A673 (cell line): Measurements from ENCODE around the gene SLC25A19. TPM values are rescaled to one million over a fixed set of nuclear protein-coding genes. Genes with fewer than 3 reads are reported as not detected.
"Not testable (repeated sequence)": the region's sequence is repeated elsewhere in the genome, so short reads cannot be mapped to it uniquely, and the experiment has no call there.

ENCODE experiments used
- BruUV-seq: library from RNA; stranded (reverse); fragments of 400-500 nt; replicated peaks from 2 replicates; lab custom pipeline; 2021; lab: Mats Ljungman, UMichigan
- CTCF ChIA-PET: fragments of 300-600 bp; sonication (Branson Sonifier 250); formaldehyde crosslinking; loops from one replicate; lab custom pipeline; 2022; ENCODE audit warnings: antibody characterized with exemption; lab: Charles Lee
- POLR2A ChIA-PET: fragments of 300-600 bp; sonication (Branson Sonifier 250); formaldehyde crosslinking; loops from one replicate; lab custom pipeline; 2022; ENCODE audit warnings: antibody characterized with exemption; ENCODE audit not compliant: low non-redundant PET; lab: Charles Lee
- DNase-seq: peaks from one replicate; pipeline ENCODE4 v3.0.0-alpha.2; 2015; ENCODE audit warnings: low spot score
- H3K27ac ChIP-seq: fragments of 200-600 bp; sonication (generic); 2 replicates; pipeline ENCODE4 v1.5.1; 2016; ENCODE audit warnings: mixed run types, low read depth, mild to moderate bottlenecking, mixed read lengths, antibody characterized with exemption, low read length; ENCODE audit not compliant: poor library complexity, severe bottlenecking
- H3K27me3 ChIP-seq: fragments of 200-600 bp; sonication (generic); replicated peaks from 2 replicates; pipeline ENCODE4 v1.6.1; 2017; ENCODE audit warnings: mixed run types, low read depth, mild to moderate bottlenecking, mixed read lengths, antibody characterized with exemption, low read length; ENCODE audit not compliant: insufficient read depth, poor library complexity
- H3K36me3 ChIP-seq: fragments of 200-600 bp; sonication (generic); 2 replicates; pipeline ENCODE4 v1.6.1; 2016; ENCODE audit warnings: mixed run types, mild to moderate bottlenecking, mixed read lengths, antibody characterized with exemption, low read length; ENCODE audit not compliant: insufficient read depth, poor library complexity, severe bottlenecking
- H3K4me1 ChIP-seq: fragments of 200-600 bp; sonication (generic); 2 replicates; pipeline ENCODE4 v1.6.1; 2017; ENCODE audit warnings: mixed run types, mild to moderate bottlenecking, mixed read lengths, antibody characterized with exemption, low read length; ENCODE audit not compliant: insufficient read depth, poor library complexity, severe bottlenecking
- H3K4me3 ChIP-seq: fragments of 200-600 bp; sonication (generic); 2 replicates; pipeline ENCODE4 v1.5.1; 2016; ENCODE audit warnings: low read depth, mixed run types, mild to moderate bottlenecking, mixed read lengths, low read length; ENCODE audit not compliant: poor library complexity, severe bottlenecking
- H3K9me3 ChIP-seq: fragments of 200-600 bp; sonication (generic); 2 replicates; pipeline ENCODE4 v1.6.1; 2016; ENCODE audit warnings: mixed run types, low read depth, mild to moderate bottlenecking, mixed read lengths, antibody characterized with exemption, low read length; ENCODE audit not compliant: poor library complexity, severe bottlenecking
- EZH2 ChIP-seq: fragments of 200-600 bp; sonication (generic); IDR thresholded peaks from 2 replicates; pipeline ENCODE4 v1.6.1; 2017; ENCODE audit warnings: borderline replicate concordance, low read depth, mild to moderate bottlenecking, mixed read lengths, antibody characterized with exemption, low read length; ENCODE audit not compliant: poor library complexity, severe bottlenecking
- intact Hi-C: fragments of 100-400 bp; cut with micrococcal nuclease; formaldehyde crosslinking; loops from one replicate; pipeline ENCODE4 v1.10.0; 2022; ENCODE audit not compliant: unreplicated experiment
- total RNA-seq: library from RNA; stranded (reverse); gene quantifications from 2 replicates; pipeline ENCODE4 v1.2.3, GENCODE V29; 2021
- TF ChIP-seq, protein P1 (sequence below): fragments of 300-800, 200-600 bp; sonication (generic); conservative IDR thresholded peaks from 2 replicates; pipeline ENCODE4 v1.5.1; 2017; ENCODE audit warnings: low read depth, mild to moderate bottlenecking, antibody characterized with exemption, low read length, moderate library complexity, mixed read lengths

SLC25A19 gene
- total RNA-seq, 1 experiment from 2014 or later: 45.0 TPM

DNA sequence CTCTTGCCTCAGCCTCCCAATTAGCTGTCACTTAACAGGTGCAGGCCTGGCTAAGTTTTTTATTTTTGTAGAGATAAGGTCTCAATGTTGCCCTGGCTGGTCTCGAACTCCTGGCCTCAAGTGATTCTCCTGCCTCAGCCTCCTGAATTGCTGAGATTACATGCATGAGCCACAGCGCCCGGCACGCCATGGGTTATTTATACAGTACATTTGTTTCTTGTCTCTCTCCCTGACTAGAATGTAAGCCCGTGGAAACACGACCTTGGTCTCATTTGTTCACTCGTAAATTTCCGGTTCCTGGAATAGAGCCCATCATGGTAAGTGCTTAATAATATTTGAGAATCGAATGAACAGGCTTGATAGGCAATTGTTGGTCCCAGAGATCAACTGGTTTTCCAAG, 2.0 kb downstream of the SLC25A19 start:
- no peaks in the 10 kb centered on the region for H3K9me3 ChIP-seq
- ChIA-PET CTCF (no interaction called here), POLR2A (no interaction called here)
- DNase-seq: no peak
- peaks cover 13% of the 10 kb centered on the region for H3K36me3 ChIP-seq
- no peaks in the 10 kb centered on the region for H3K27me3 ChIP-seq
- TF ChIP-seq, protein P1, sequence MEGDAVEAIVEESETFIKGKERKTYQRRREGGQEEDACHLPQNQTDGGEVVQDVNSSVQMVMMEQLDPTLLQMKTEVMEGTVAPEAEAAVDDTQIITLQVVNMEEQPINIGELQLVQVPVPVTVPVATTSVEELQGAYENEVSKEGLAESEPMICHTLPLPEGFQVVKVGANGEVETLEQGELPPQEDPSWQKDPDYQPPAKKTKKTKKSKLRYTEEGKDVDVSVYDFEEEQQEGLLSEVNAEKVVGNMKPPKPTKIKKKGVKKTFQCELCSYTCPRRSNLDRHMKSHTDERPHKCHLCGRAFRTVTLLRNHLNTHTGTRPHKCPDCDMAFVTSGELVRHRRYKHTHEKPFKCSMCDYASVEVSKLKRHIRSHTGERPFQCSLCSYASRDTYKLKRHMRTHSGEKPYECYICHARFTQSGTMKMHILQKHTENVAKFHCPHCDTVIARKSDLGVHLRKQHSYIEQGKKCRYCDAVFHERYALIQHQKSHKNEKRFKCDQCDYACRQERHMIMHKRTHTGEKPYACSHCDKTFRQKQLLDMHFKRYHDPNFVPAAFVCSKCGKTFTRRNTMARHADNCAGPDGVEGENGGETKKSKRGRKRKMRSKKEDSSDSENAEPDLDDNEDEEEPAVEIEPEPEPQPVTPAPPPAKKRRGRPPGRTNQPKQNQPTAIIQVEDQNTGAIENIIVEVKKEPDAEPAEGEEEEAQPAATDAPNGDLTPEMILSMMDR: no peak
- no peak for TF ChIP-seq EZH2
- intact Hi-C loops: no loop called here
- no peaks in the 10 kb centered on the region for H3K4me1 ChIP-seq
- H3K4me3 ChIP-seq: no peak overlapping the region
- H3K27ac ChIP-seq: no peak overlapping the region
- no TSS peak for BruUV-seq

DNA sequence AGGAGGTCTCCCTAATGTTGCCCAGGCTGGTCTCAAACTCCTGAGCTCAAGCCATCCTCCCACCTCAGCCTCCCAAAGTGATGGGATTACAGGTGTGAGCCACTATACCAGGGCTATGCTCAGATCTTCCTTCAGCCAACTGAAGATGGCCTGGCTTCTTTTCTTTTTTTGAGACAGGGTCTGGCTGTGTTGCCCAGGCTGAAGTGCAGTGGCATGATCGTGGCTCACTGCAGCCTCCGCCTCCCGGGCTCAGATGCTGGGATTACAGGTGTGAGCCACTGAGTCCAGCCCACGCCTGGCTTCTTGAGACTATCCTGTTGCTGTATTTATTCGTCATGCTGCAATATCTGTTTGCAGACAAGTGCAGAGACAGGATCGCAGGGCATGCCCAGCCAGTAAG, 4.1 kb downstream of the SLC25A19 start:
- intact Hi-C loops: no loop called here
- H3K4me3 ChIP-seq: no peak overlapping the region
- peaks cover 13% of the 10 kb centered on the region for H3K36me3 ChIP-seq
- no TSS peak for BruUV-seq
- POLR2A ChIA-PET: interaction anchor here (0.7 kb wide), 1 partner anchor 325 kb away, joined by 22 read pairs; no protein-coding TSS in a partner anchor
- no peaks in the 10 kb centered on the region for H3K9me3 ChIP-seq
- no peak overlapping the region for H3K27ac ChIP-seq
- DNase-seq: no peak
- CTCF ChIA-PET: no interaction called here
- no peaks in the 10 kb centered on the region for H3K27me3 ChIP-seq
- TF ChIP-seq, protein P1: no peak
- TF ChIP-seq EZH2: no peak
- no peaks in the 10 kb centered on the region for H3K4me1 ChIP-seq

DNA sequence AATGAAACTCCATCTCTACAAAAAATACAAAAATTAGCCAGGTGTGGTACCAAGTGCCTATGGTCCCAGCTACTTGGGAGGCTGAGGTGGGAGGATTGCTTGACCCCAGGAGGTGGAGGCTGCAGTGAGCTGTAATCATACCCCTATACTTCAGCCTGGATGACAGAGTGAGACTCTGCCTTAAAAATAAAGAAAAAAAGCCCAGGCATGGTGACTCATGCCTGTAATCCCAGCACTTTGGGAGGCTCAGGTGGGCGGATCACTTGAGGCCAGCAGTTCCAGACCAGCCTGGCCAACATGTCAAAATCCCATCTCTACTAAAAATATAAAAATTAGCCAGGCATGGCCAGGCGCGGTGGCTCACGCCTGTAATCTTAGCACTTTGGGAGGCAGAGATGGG, 9.0 kb downstream of the SLC25A19 start:
- H3K4me1 ChIP-seq, H3K27ac ChIP-seq, POLR2A ChIA-PET, intact Hi-C loops, BruUV-seq, DNase-seq, H3K9me3 ChIP-seq, H3K4me3 ChIP-seq, H3K27me3 ChIP-seq, H3K36me3 ChIP-seq: not testable (repeated sequence)
- CTCF ChIA-PET: interaction anchor here (0.7 kb wide), 1 partner anchor 132 kb away, joined by 4 read pairs; no protein-coding TSS in a partner anchor

DNA sequence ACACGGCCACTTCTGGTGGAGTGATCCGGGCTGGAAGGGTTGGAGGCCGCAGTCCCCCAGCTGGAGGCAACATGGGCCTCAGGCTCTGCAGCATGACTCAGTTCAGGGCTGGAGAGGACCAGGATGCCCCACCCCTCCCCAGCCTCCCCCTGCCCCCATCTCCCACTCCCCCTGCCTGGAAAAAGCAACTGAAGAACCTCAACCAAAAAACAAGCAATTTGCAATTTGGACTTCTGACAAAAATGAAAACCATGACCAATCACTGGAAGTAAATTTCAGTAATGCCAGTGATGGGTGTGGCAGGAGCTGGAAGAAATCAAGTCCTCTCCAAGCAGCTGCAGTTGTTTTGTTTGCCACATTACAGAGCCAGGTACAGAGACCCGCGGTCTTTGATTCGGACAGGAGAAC, 11.6 kb downstream of the SLC25A19 start:
- no peaks in the 10 kb centered on the region for H3K9me3 ChIP-seq
- no TSS peak for BruUV-seq
- TF ChIP-seq EZH2: no peak
- TF ChIP-seq, protein P1: no peak
- DNase-seq: no peak
- ChIA-PET POLR2A (interaction anchor here (0.6 kb wide), 2 partner anchors 59 to 201 kb away, joined by 3 read pairs; no protein-coding TSS in a partner anchor), CTCF (no interaction called here)
- no peak overlapping the region for H3K4me3 ChIP-seq
- peaks cover 4% of the 10 kb centered on the region for H3K36me3 ChIP-seq
- no peaks in the 10 kb centered on the region for H3K4me1 ChIP-seq
- intact Hi-C loops: no loop called here
- H3K27me3 ChIP-seq: no peaks in the 10 kb centered on the region
- H3K27ac ChIP-seq: no peak overlapping the region
